HuH-7 (cell line): ENCODE results near the gene HYDIN.

Source experiments
- DNase-seq: peaks from one replicate; pipeline ENCODE4 v3.0.0; 2011; ENCODE audit warnings: low spot score

HYDIN gene

DNA sequence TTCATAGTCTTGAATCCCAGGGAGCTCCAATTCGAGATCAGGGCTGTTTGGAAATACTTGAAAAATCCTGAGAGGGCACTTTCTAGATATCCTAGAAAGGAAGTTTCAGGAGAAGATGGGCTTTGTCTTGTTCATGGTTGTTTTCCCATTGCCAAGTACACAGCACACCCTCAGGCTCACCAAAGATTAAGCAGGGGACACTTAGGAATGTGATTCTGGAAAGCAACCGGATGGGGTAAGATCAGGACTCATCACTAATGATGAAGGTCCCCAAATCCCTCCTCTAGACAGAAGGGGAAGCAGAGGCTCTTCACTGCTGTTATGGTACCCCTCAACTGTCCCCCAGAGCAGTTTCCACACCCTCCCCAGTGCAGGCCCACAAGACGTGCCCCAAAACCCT, 470.3 kb downstream of the HYDIN start:
- no peak for DNase-seq

GRCh38 chr16:70759666-70760065, 470.9 kb downstream of the HYDIN start:
- no peak for DNase-seq

- DNase-seq, result no peak
Observed at GRCh38 chr16:70758786-70759185, 471.7 kb downstream of the HYDIN start.
